BJ (cell line): ENCODE results near the gene ZNF24. TPM values are rescaled to one million over a fixed set of nuclear protein-coding genes. Genes with fewer than 3 reads are reported as not detected.

Source experiments
- CTCF ChIA-PET: fragments of 350-600 bp; formaldehyde crosslinking; extraction: SDS; loops from one replicate; lab custom pipeline; 2021; ENCODE audit warnings: antibody characterized with exemption, inconsistent platforms; lab: Yijun Ruan, JAX
- POLR2A ChIA-PET: fragments of 300-600 bp; sonication (Branson Sonifier 250); formaldehyde crosslinking; extraction: SDS; loops from one replicate; lab custom pipeline; 2021; ENCODE audit warnings: antibody characterized with exemption; lab: Charles Lee
- DNase-seq: peaks from one replicate; pipeline ENCODE4 v3.0.0-alpha.2; 2011; ENCODE audit warnings: low read depth
- H3K27me3 ChIP-seq: 2 replicates; pipeline ENCODE4 v1.6.0; 2011; ENCODE audit warnings: low read length; ENCODE audit not compliant: control insufficient read depth, insufficient read depth
- H3K36me3 ChIP-seq: 2 replicates; pipeline ENCODE4 v1.5.1; 2011; ENCODE audit warnings: low read length; ENCODE audit not compliant: control insufficient read depth, insufficient read depth
- H3K4me3 ChIP-seq: 2 replicates; pipeline ENCODE4 v1.5.1; 2011; ENCODE audit warnings: low read depth, mild to moderate bottlenecking, control low read depth, low read length
- polyA plus RNA-seq: library from polyadenylated mRNA; depleted of rRNA; stranded (reverse); fragments of >200 nt; gene quantifications from 2 replicates; pipeline ENCODE4 v1.2.3, GENCODE V29; 2011
- TF ChIP-seq, protein P1 (sequence below): IDR thresholded peaks from 2 replicates; pipeline ENCODE4 v1.5.1; 2011; ENCODE audit warnings: low read depth, mild to moderate bottlenecking, control low read depth, inconsistent platforms, low read length, moderate library complexity; ENCODE audit not compliant: insufficient read depth

Gene ZNF24
- polyA plus RNA-seq, 1 experiment: 14.9 TPM

GRCh38 chr18:35303610-35304009 lies 40.6 kb downstream of the ZNF24 start:
- ChIA-PET CTCF (interaction anchor here (1.2 kb wide), 2 partner anchors 11 to 47 kb away, joined by 3 read pairs; no protein-coding TSS in a partner anchor), POLR2A (no interaction called here)
- H3K36me3 ChIP-seq: peaks cover 4% of the 10 kb centered on the region
- no peak for DNase-seq
- TF ChIP-seq, protein P1, sequence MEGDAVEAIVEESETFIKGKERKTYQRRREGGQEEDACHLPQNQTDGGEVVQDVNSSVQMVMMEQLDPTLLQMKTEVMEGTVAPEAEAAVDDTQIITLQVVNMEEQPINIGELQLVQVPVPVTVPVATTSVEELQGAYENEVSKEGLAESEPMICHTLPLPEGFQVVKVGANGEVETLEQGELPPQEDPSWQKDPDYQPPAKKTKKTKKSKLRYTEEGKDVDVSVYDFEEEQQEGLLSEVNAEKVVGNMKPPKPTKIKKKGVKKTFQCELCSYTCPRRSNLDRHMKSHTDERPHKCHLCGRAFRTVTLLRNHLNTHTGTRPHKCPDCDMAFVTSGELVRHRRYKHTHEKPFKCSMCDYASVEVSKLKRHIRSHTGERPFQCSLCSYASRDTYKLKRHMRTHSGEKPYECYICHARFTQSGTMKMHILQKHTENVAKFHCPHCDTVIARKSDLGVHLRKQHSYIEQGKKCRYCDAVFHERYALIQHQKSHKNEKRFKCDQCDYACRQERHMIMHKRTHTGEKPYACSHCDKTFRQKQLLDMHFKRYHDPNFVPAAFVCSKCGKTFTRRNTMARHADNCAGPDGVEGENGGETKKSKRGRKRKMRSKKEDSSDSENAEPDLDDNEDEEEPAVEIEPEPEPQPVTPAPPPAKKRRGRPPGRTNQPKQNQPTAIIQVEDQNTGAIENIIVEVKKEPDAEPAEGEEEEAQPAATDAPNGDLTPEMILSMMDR: no peak
- no peaks in the 10 kb centered on the region for H3K27me3 ChIP-seq
- H3K4me3 ChIP-seq: no peak overlapping the region

DNA sequence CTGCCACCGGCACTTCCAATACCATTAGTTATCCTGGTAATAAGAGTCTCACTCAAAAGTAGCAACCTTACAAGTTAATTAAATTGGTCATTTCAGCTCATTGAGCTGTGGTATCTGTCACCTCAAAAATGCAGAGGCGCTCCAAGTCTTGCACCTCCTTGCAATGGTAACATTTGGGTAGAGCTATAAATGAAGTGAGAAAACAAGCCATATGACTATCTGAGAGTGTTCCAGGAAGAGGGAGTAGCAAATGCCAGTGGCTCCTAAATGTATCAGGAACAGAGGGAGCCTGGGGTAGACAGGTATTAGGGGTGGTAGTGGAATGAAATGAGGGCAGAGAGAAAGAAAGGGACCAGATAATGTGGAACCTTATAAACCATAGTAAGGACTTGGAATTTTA lies 48.2 kb downstream of the ZNF24 start:
- POLR2A ChIA-PET: no interaction called here
- no peak for DNase-seq
- Histone ChIP-seq H3K4me3 (no peak overlapping the region), H3K36me3 (peaks cover 3% of the 10 kb centered on the region), H3K27me3 (no peaks in the 10 kb centered on the region)
- TF ChIP-seq, protein P1: no peak
- CTCF ChIA-PET: no interaction called here

- POLR2A ChIA-PET: no interaction called here
- peak overlapping the region; percentile 83 for H3K4me3 ChIP-seq
- DNase-seq: no peak
- CTCF ChIA-PET: no interaction called here
- H3K36me3 ChIP-seq: peaks cover 1% of the 10 kb centered on the region; the same call in 1 of the 2 replicates
- no peaks in the 10 kb centered on the region for H3K27me3 ChIP-seq
- TF ChIP-seq, protein P1: no peak
Observed at GRCh38 chr18:35291166-35291565, 53.1 kb downstream of the ZNF24 start.

DNA sequence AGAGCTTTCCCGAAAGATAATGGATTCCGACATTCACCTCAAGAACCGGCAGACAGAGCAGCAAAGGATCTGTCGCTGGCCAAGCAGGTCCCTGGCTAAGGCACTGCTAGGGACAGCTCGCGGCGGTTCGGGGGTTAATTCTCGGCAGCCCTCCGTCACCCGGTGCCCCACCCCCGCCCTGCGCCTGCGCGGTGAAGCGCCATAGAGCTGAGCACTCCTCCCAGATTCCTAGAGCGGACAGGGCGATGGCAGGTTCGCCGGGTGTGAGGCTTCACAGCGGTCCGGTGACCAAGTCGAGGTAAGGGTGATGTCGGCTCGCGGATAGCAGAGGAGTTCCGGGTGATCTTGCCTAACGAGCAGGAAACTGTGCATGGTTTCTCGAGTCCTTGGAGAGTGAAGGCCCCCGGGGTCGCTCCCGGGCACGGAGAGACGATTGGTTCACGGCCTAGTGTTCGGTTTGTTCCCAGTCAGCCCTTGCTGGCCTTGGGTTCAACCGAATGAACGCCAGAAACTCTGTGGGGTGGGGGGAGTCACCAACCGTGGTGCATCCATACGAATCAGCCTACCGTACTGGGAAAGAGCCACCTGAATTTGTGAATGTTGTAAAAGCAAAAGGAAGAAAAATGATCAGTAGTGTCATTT lies 54.0 kb downstream of the ZNF24 start, which contains the start of gene ZSCAN30:
Gene ZSCAN30 (minus strand): TSS at position 136 of the 642 bp plus-strand sequence. CDS start 25,877 bp downstream, outside the sequence.
- TF ChIP-seq, protein P1: no peak
- H3K4me3 ChIP-seq: peak within 1 kb of the TSS; percentile 83
- peaks cover 1% of the 10 kb centered on the region; the same call in 1 of the 2 replicates for H3K36me3 ChIP-seq
- POLR2A ChIA-PET: interaction anchor here (0.9 kb wide), 1 partner anchor 50 kb away, joined by 3 read pairs; the partner anchor contains the start of gene ZNF397
- DNase-seq: peak; percentile 62
- H3K27me3 ChIP-seq: no peaks in the 10 kb centered on the region
- CTCF ChIA-PET: no interaction called here

DNA sequence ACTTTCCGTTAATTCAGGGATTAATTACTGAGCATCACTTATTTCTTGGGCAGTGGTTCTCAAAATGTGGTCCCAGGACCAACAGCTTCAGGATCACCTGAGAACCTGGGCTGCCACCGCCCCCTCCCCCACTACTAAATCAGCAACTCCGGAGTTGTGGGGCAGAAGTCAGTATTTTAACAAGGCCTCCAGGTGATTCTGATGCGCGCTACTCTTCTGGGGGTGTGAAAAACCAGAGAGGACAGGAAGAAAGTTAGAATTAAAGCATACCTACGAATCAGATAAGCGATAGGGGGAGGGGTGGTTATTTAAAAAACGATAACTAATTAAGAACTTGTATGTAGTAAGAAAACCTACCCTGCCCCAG lies 54.5 kb downstream of the ZNF24 start:
- TF ChIP-seq, protein P1: no peak
- H3K27me3 ChIP-seq: no peaks in the 10 kb centered on the region
- H3K36me3 ChIP-seq: peaks cover 3% of the 10 kb centered on the region
- ChIA-PET POLR2A (interaction anchor here (0.9 kb wide), 1 partner anchor 49 kb away, joined by 3 read pairs; the partner anchor contains the start of gene ZNF397), CTCF (no interaction called here)
- H3K4me3 ChIP-seq: peak overlapping the region; percentile 83
- DNase-seq: no peak
